GM19455 (cell line): ENCODE results near the gene DYNLL2.
"Not testable (repeated sequence)": the region's sequence is repeated elsewhere in the genome, so short reads cannot be mapped to it uniquely, and the experiment has no call there.

Experiments
- ATAC-seq: cut with Tn5 transposase; IDR thresholded peaks from one replicate; pipeline ENCODE4 v1.9.1; 2021; ENCODE audit not compliant: unreplicated experiment

DYNLL2 gene

DNA sequence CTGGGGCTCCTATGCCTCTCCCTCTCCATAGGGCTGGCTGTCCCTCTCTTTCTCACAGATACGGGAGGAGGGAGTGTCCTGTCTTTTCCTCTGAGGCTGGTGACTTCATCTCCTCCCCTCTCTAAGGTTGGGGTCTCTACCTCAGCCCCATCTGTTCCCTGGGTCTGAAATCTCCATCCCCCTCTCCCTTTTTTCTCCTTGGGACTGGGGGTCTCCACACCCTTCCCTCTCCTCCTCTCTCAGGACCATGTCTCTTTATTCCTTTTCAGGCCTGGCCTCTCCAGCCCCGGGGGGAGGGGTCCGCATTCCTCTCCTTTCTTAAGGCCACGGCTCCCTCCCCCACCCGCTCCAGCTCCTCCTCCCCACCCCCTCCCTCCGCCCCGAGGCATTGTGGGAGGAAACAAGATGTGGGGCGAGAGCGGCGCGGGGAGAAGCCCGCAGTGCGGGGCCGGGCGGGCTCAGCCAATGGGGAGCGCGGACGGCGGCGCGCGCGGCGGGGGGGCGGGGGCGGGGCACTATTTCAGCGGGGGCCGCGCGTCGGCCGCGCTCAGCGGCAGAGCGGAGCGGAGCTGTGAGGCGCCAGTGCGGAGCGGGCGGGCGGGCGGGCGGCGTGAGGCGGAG lies at the start of gene DYNLL2:
Gene DYNLL2 (plus strand): TSS at position 550 of the 621 bp plus-strand sequence. CDS start 3,672 bp downstream, outside the sequence.
- peak; percentile 72 for ATAC-seq

GRCh38 chr17:58039975-58040374 lies 43.2 kb upstream of the DYNLL2 start:
- no peak for ATAC-seq

- ATAC-seq, result no peak
Observed at GRCh38 chr17:58040386-58040785, 42.8 kb upstream of the DYNLL2 start.

- ATAC-seq, result no peak
Observed at GRCh38 chr17:58041161-58041560, 42.1 kb upstream of the DYNLL2 start.

DNA sequence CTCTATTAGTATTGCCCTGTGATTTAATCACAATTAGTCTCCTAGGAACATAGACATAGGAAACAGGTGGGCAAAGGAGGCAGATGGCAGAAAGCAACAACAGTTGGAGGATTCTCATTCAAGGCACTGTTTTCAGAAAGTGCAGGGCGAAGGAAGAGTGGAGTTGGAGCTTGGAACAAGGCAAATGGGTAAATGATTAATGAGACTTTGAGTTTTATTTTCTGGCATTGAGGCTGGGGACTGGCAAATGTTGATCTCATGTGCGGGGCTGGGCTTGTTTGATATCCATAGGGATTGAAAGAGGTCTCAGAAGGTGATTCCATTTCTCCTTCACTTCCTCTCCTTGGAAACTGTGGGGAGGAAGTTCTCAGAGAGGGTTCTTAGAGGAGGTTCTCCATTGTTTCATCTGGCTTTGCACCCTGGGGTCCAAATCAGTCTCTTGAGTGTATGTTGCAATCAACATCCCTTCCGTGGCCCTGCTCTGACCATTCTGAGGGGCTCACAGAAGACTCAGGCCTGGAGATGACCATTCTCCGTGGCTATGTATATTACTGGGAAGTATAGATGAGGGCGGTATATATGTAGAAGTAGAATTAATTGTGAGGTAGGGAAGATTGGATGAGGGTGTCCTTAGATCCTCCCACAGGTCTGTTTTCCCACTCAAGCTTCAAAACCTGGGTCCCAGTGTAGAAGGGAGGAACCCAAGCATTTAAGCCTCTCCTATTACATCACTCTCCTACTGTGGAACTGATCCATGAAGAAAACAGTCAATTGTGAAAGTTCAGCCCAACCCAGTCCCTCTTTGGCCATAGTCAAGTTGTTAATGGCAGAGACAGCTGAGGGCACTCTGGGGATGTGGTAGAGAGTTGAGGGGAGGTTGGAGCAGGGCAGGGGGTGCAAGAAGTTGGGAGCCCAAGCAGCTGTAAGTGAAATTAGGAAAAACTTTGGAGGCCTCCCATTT lies 39.7 kb upstream of the DYNLL2 start:
- ATAC-seq, result no peak

GRCh38 chr17:58044256-58044655 lies 39.0 kb upstream of the DYNLL2 start:
- ATAC-seq, result not testable (repeated sequence)

GRCh38 chr17:58046239-58047094 lies 36.8 kb upstream of the DYNLL2 start:
- ATAC-seq, result no peak

DNA sequence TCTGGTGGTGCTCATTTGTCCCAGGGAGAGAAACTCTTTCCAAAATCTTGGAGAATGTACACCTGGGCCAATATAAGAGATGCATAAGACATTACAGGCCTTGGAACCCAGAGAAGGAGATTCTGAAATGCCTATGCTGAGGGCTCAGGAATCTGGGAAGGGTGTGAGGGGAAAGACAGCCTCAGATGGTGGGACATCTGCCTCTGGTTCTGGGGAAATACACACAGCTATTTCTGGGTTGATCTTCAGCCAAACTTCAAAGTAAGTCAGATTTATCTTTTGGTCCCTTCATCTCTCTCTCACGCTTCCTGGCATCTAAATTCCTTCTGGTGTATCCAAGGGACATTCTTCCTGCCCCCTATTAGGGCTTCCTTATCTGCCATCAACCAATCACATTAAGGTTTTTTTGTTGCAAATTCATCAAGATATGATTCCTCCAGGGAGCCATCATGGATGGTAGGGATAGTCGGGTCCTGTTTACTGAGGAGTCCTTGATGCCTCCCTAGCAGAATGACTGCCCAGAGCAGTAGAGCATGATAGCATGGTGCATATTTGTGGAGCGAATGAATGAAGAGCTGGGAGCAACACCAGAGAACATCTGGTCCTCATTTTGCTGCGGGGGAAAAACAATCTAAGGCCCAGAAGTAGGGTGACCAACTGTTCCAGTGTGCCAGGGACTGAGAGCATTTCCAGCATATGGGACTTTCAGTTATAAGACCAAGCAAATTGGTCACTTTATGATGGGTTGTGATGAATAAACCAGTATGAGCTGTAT lies 35.7 kb upstream of the DYNLL2 start:
- ATAC-seq, result no peak

DNA sequence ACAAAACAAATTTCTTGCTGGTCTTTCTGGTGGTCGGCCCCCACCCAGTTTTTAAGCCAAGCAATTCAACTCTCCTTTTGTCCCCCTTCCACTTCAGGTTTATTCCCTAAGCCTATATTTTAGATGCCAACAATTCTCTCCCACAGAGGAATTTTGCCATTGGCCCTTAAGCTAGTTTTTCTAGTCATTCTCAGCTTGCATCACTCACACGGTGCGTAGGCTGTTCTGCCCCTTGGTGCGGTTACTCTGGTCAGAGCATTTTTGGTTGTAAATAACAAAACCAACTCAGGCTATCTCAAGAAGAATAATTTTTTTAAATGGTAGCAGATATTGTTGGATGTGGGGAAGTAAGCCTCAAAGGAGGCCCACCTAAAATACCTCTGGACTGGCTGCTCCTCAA lies 33.7 kb upstream of the DYNLL2 start:
- ATAC-seq, result no peak

DNA sequence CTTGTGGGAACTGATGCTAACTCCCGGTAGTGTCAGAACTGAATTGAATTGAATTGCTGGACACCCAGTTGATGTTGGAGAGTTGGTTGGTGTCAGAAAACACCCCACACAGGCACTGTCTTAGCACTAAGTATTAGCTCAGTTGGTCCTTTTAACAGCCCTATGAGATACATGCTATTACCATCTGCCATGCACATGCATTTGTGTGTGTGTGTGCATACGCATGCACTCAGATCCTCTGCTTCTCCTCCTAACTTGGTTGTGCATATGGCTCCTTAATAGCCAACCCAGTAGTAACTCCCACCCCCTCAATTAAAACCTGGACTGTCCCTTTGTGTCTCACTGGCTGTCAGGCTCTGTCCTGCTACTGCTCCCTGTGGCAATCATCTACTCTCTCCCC lies 32.3 kb upstream of the DYNLL2 start:
- no peak for ATAC-seq

- no peak for ATAC-seq
Observed at GRCh38 chr17:58051468-58051867, 31.8 kb upstream of the DYNLL2 start.

- no peak for ATAC-seq
Observed at GRCh38 chr17:58052407-58052806, 30.8 kb upstream of the DYNLL2 start.

- ATAC-seq, result no peak
Observed at GRCh38 chr17:58052945-58053715, 30.1 kb upstream of the DYNLL2 start.

DNA sequence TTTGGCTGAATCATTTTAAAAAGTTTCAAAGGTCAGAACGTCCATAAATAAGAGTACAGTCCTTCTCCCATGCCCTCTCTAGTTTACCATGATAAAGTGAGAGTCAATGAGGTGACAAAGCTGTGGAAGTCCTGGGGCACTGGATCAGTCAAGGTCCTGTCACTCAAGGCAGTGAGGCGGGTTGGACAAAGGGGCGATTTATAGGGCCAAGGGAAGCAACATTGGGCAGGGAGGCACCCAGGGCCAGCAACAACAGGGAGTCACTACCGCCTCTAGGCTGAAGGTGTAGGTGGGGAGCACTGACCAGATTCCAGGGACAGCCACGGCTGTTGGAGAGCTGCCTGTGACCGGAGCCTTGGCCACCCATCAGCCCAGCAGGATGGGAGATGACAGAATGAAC lies 28.6 kb upstream of the DYNLL2 start:
- no peak for ATAC-seq

DNA sequence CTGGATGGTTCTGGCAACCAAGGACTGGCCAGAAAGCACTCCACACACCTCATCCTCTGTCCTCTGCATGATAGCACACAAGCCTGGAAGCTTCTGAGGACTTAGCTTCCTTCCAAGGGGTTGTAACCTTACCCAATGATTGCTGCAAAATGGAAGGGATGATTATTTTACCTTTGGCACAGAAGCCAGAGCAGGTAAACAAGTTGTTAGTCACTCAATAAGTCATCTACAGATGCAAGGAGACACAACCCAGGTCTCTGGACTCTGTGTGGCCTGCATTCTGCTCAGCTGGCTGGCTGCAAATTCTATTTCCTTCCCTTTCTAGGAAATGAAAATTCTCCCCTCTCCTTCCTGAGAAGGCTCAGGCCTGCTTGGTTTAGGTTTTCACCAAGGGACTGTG lies 26.7 kb upstream of the DYNLL2 start:
- no peak for ATAC-seq

DNA sequence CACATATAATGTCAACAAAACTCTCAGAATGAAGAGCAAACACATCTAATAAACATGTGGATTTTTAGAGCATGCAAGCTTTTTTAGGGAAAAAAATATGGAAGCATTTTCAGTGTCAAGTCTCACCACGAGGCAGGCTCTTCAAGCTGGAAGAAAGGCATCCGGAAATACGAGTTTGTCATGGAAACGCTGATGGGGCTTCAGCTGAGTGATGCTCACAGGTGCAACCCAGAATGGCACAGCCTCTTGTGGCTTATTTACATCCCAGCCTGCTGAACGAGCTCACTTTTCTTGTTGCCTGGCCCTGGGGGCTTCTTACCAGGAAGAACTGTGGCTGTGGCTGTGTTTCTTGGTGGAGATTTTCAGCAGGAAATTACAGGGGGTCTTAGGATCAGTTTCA lies 24.1 kb upstream of the DYNLL2 start:
- ATAC-seq, result no peak

- ATAC-seq, result no peak
Observed at GRCh38 chr17:58060596-58061191, 22.5 kb upstream of the DYNLL2 start.

- ATAC-seq, result no peak
Observed at GRCh38 chr17:58061672-58062071, 21.5 kb upstream of the DYNLL2 start.

DNA sequence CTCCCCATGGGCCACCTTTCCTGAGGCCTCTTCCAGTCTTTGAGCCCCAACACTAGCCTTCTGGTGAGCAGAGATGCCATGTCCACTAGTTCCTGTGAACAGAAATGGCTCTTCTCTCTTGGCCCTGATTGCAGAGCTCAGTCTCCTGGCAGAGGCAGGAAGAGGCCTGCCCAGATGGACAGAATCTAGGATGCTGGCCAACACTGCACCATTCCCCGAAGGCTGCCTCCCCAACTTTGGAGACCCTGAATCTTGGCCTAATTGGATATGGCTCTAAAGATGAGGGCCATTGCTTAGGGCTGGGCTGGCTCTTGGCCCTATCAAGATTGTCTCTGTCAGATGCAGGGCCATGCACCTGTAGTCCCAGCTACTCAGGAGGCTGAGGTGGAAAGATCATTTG lies 18.0 kb upstream of the DYNLL2 start:
- ATAC-seq, result no peak
